MM.1S (cell line): ENCODE measurements around the gene FCHSD2.

Experiments used
- EZH2phosphoT487 ChIP-seq: fragments of 300-600 bp; sonication (generic); IDR thresholded peaks from 2 replicates; pipeline ENCODE4 v1.6.1; 2018; ENCODE audit warnings: antibody characterized with exemption, low read length
- TF ChIP-seq, protein P1 (sequence below): fragments of 300-600 bp; sonication (generic); IDR thresholded peaks from 2 replicates; pipeline ENCODE4 v1.5.1; 2016; ENCODE audit warnings: antibody characterized with exemption, low read length, mixed read lengths

DNA sequence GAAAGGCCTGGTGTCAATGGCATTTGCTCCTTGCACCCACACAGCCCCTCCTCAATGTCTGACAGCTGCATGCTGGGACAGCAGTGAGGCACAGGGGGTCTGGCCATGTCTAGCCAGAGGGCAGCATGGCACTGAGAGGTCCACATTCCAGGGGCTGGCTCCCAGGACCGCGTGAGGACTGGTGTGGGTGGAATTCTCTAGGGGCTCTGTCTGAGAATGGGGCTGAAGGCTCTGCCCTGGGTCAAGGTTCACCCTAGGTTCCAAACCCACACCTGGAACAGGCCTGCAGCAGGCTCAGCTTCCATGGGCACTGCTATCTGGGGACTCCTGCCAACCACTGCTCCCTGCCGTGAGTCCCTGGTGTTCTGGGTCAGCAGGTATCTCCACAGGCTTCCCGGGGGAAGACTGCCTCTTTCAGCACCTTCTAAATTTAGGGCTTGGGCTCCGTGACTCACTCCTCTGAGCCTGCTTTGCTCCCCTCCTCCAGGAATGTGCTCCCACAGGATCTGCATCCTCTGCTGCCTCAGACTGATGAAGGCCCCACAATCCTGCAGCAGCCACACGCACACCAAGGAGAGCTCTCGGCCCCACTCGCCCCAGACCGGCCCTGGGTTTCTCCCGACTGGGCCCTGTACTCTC is 352.5 kb downstream of the FCHSD2 start:
- TF ChIP-seq, protein P1, sequence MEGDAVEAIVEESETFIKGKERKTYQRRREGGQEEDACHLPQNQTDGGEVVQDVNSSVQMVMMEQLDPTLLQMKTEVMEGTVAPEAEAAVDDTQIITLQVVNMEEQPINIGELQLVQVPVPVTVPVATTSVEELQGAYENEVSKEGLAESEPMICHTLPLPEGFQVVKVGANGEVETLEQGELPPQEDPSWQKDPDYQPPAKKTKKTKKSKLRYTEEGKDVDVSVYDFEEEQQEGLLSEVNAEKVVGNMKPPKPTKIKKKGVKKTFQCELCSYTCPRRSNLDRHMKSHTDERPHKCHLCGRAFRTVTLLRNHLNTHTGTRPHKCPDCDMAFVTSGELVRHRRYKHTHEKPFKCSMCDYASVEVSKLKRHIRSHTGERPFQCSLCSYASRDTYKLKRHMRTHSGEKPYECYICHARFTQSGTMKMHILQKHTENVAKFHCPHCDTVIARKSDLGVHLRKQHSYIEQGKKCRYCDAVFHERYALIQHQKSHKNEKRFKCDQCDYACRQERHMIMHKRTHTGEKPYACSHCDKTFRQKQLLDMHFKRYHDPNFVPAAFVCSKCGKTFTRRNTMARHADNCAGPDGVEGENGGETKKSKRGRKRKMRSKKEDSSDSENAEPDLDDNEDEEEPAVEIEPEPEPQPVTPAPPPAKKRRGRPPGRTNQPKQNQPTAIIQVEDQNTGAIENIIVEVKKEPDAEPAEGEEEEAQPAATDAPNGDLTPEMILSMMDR = no peak
- TF ChIP-seq EZH2phosphoT487 = no peak
